Glutamatergic neuron (in vitro differentiated cells): ENCODE data around the gene PAK1. TPM values are rescaled to one million over a fixed set of nuclear protein-coding genes. Genes with fewer than 3 reads are reported as not detected.

Experiments used
- DNase-seq: peaks from one replicate; pipeline ENCODE4 v3.0.0; 2022
- H3K27ac Mint-ChIP-seq: one replicate; pipeline ENCODE4 v1.8.0; 2020; ENCODE audit warnings: mild to moderate bottlenecking, mixed read lengths, inconsistent platforms; ENCODE audit not compliant: unreplicated experiment
- H3K27me3 Mint-ChIP-seq: one replicate; pipeline ENCODE4 v1.8.0; 2020; ENCODE audit warnings: mild to moderate bottlenecking, moderate library complexity, mixed read lengths, inconsistent platforms; ENCODE audit not compliant: unreplicated experiment
- H3K36me3 Mint-ChIP-seq: one replicate; pipeline ENCODE4 v1.8.0; 2020; ENCODE audit warnings: mild to moderate bottlenecking, mixed read lengths, inconsistent platforms; ENCODE audit not compliant: unreplicated experiment
- H3K4me1 Mint-ChIP-seq: one replicate; pipeline ENCODE4 v1.8.0; 2020; ENCODE audit warnings: mild to moderate bottlenecking, low read depth, mixed read lengths, inconsistent platforms; ENCODE audit not compliant: unreplicated experiment
- H3K4me3 Mint-ChIP-seq: one replicate; pipeline ENCODE4 v1.8.0; 2020; ENCODE audit warnings: mild to moderate bottlenecking, mixed read lengths, inconsistent platforms; ENCODE audit not compliant: unreplicated experiment
- H3K9me3 Mint-ChIP-seq: one replicate; pipeline ENCODE4 v1.8.0; 2020; ENCODE audit warnings: mild to moderate bottlenecking, moderate library complexity, mixed read lengths, inconsistent platforms; ENCODE audit not compliant: unreplicated experiment
- total RNA-seq: library from RNA; stranded (reverse); fragmentation: NEBNext Ultra II Directional; extraction: Animal tissue kit (Norgen Biotek cat#: 25700); gene quantifications from one replicate; pipeline ENCODE4 v1.2.1, GENCODE V29; 2021; ENCODE audit not compliant: unreplicated experiment
- TF ChIP-seq, protein P1 (sequence below): fragments of 200-600 bp; sonication (generic); IDR thresholded peaks from one replicate; pipeline ENCODE4 v1.5.0; 2021; ENCODE audit not compliant: partially characterized antibody, unreplicated experiment

The PAK1 gene
- total RNA-seq, 1 donor from 2014 or later = 126 TPM

DNA sequence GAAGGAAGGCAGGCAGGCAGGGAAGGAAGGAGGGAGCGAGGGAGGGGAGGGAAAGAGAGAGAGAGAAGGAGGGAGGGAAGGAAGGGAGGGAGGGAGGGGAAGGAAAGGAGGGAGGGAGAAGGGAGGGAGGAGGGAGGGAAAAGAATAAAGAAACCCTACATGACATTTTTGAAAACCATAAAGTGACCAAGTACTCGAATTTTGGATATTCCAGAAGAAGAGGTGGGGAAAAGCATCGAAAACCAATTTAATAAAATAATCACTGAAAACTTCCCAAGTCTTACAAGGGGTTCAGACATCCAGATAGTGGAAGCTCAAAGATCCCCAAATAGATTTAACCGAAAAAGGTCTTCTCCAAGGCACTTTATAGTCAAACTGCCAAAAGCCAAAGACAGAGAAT lies 184.2 kb downstream of the PAK1 start:
- H3K27me3 Mint-ChIP-seq = peaks cover 2% of the 10 kb centered on the region
- H3K4me3 Mint-ChIP-seq = no peak overlapping the region
- no peaks in the 10 kb centered on the region for H3K9me3 Mint-ChIP-seq
- peaks cover 3% of the 10 kb centered on the region for H3K4me1 Mint-ChIP-seq
- TF ChIP-seq, protein P1, sequence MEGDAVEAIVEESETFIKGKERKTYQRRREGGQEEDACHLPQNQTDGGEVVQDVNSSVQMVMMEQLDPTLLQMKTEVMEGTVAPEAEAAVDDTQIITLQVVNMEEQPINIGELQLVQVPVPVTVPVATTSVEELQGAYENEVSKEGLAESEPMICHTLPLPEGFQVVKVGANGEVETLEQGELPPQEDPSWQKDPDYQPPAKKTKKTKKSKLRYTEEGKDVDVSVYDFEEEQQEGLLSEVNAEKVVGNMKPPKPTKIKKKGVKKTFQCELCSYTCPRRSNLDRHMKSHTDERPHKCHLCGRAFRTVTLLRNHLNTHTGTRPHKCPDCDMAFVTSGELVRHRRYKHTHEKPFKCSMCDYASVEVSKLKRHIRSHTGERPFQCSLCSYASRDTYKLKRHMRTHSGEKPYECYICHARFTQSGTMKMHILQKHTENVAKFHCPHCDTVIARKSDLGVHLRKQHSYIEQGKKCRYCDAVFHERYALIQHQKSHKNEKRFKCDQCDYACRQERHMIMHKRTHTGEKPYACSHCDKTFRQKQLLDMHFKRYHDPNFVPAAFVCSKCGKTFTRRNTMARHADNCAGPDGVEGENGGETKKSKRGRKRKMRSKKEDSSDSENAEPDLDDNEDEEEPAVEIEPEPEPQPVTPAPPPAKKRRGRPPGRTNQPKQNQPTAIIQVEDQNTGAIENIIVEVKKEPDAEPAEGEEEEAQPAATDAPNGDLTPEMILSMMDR = no peak
- H3K36me3 Mint-ChIP-seq = no peaks in the 10 kb centered on the region
- H3K27ac Mint-ChIP-seq = no peak overlapping the region
- DNase-seq = no peak

DNA sequence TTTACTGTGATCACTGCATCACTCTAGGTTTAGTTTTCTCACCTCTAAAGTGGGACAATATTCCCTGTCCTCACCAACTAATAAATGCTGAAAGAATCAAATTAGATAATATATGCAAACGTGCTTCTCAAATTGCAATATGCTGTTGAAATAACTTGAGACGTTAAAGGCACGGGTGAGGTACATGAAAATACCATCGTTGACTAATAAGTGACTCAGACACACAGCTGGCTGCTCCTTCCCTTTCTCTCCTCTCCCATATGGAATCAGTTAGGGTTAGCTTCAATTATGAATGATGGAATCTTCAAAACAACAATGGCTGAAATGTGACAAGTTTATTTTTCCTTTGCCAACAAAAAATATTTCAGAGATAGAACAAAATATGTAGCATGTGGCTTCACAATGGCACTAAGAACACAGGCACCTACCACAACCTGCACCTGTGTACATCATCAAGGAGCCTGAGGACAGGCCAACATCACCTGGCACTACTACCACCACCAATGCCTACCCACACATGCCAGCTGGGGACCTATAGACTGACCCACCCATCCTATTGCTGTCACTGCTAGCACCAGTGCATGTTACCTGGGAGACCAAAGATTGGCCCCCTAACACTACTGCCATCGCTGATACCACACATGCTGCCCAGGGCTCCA lies 186.2 kb downstream of the PAK1 start:
- H3K4me1 Mint-ChIP-seq = peaks cover 3% of the 10 kb centered on the region
- no peak for DNase-seq
- TF ChIP-seq, protein P1 = no peak
- peaks cover 2% of the 10 kb centered on the region for H3K27me3 Mint-ChIP-seq
- H3K27ac Mint-ChIP-seq = no peak overlapping the region
- no peak overlapping the region for H3K4me3 Mint-ChIP-seq
- H3K36me3 Mint-ChIP-seq = no peaks in the 10 kb centered on the region
- H3K9me3 Mint-ChIP-seq = no peaks in the 10 kb centered on the region

DNA sequence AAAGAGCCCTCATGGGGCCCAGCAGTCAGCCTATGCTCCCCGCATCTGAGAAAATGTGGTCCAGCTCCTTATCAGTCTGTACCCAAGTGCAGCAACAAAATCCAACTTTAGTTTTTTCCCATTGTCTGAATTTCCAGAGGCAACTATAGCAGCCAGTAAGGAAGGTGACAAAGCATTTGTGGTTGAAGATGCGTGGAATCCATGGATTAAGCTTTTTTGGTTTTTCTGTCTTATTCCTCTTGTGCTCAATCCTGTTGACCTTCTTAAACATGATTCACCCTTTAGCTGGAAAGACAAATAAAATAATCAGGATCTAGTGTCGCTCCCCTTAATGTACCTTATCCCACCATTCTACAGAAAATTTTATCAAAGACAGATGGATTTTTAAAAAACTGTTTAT lies 186.8 kb downstream of the PAK1 start:
- no peak overlapping the region for H3K4me3 Mint-ChIP-seq
- no peaks in the 10 kb centered on the region for H3K36me3 Mint-ChIP-seq
- H3K27ac Mint-ChIP-seq = no peak overlapping the region
- TF ChIP-seq, protein P1 = no peak
- peaks cover 3% of the 10 kb centered on the region for H3K4me1 Mint-ChIP-seq
- no peak for DNase-seq
- peaks cover 2% of the 10 kb centered on the region for H3K27me3 Mint-ChIP-seq
- no peaks in the 10 kb centered on the region for H3K9me3 Mint-ChIP-seq

DNA sequence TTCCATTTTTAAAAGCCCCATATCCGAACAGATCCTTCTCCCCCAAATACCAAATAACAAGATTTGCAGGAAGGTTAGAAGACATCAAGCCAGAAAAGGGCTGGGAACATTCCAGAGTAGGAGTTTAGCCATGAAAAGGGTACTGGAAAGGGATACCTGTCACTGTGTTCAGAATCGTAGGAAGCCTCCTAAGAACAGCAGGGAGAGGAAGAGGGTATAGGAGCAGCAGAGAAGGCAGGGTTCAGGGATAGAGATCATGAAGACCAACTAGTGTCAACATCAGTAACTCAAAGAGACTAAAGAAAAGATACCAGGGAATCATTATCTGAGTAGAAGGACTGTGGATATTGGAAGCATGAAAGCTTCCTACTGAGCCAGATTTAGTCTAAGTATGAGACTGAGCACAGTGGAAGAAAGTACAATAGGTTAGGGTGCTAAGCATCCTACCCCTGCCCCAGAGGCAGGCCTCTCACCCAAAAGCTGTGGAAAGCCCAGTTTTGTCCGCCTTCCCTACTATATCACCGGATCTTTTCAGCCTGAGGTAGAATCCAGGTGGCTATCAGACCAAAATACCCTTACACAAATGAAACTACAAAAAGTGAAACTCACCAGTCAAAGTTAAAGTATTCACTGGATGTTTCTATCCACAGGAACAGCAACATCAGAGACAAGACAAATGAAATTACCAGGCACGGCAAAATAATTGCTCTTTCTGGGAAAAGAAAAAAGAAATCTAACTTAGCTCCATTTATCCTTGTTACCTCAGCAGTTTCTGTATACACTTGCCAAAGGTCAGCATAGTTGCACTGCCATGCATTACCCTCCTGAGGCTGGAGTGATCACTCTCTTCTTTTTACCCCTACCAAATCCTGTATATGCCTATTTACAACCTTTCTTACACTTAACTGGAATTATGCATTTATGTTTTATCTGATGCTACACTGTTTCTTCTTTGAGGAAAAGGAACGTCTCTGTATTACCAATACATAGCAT lies 189.1 kb downstream of the PAK1 start:
- H3K4me1 Mint-ChIP-seq = peaks cover 3% of the 10 kb centered on the region
- no peak overlapping the region for H3K27ac Mint-ChIP-seq
- DNase-seq = no peak
- H3K36me3 Mint-ChIP-seq = no peaks in the 10 kb centered on the region
- TF ChIP-seq, protein P1 = no peak
- H3K9me3 Mint-ChIP-seq = no peaks in the 10 kb centered on the region
- no peak overlapping the region for H3K4me3 Mint-ChIP-seq
- H3K27me3 Mint-ChIP-seq = no peaks in the 10 kb centered on the region

DNA sequence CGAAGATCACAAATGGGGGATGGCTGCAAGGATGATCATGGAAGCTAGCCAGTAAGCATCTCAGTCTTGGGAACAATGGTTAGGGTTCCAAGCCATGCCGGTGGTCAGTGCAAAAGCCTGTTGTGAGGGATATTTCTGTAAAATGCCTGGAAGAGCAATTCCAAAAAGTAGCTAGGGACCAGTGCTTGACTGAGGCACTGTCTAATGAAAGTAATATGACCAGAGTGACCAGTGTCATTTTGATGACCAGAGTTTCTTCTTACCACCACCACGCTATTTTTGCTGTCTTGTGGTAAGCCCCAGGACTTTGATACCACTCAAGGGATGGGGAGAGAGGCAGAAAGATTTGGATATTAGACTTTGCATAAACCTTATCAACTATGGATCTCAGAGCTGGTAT lies 190.8 kb downstream of the PAK1 start:
- TF ChIP-seq, protein P1 = no peak
- H3K27ac Mint-ChIP-seq = peak overlapping the region; percentile 11
- no peaks in the 10 kb centered on the region for H3K27me3 Mint-ChIP-seq
- H3K4me1 Mint-ChIP-seq = no peaks in the 10 kb centered on the region
- no peak overlapping the region for H3K4me3 Mint-ChIP-seq
- H3K9me3 Mint-ChIP-seq = no peaks in the 10 kb centered on the region
- no peak for DNase-seq
- no peaks in the 10 kb centered on the region for H3K36me3 Mint-ChIP-seq
